K562 (cell line): Measurements from ENCODE around the gene CLDN5. TPM values are rescaled to one million over a fixed set of nuclear protein-coding genes. Genes with fewer than 3 reads are reported as not detected.

ENCODE experiments used
- ATF2 ChIP-seq: sonication (generic); formaldehyde crosslinking; IDR thresholded peaks from 2 replicates; pipeline ENCODE4 v1.8.1; 2022; ENCODE audit warnings: missing genetic modification reagents
- CHD7 ChIP-seq: fragments of 200-600 bp; sonication (generic); IDR thresholded peaks from one replicate; pipeline ENCODE4 v1.6.1; 2012; ENCODE audit warnings: mild to moderate bottlenecking, low read depth, low read length, inconsistent platforms
- PHF21A ChIP-seq: fragments of 450-650 bp; IDR thresholded peaks from 2 replicates; pipeline ENCODE4 v1.6.1; 2017; ENCODE audit warnings: low read depth, borderline replicate concordance
- RCOR1 ChIP-seq, 2 experiments: IDR thresholded peaks; 2 replicates each; pipeline ENCODE4 v1.6.1; 2012; ENCODE audit warnings: low read depth in 2 of 2, low read length in 2 of 2, borderline replicate concordance in 1 of 2, improper control_type of control experiment in 1 of 2
- RFX7 ChIP-seq: fragments of 250-450 bp; sonication (Bioruptor Pico); IDR thresholded peaks from 2 replicates; pipeline ENCODE4 v1.5.1; 2021; ENCODE audit warnings: mild to moderate bottlenecking
- SMAD1 ChIP-seq: fragments of 150-350 bp; IDR thresholded peaks from 2 replicates; pipeline ENCODE4 v1.6.1; 2014; ENCODE audit warnings: low read length, low read depth; ENCODE audit not compliant: partially characterized antibody
- SUPT5H ChIP-seq: fragments of 450-650 bp; IDR thresholded peaks from 2 replicates; pipeline ENCODE4 v1.6.1; 2016
- XRCC5 ChIP-seq: fragments of 200-400 bp; formaldehyde crosslinking; IDR thresholded peaks from 2 replicates; pipeline ENCODE4 v1.6.1; 2017; ENCODE audit warnings: low read depth, mild to moderate bottlenecking, low read length
- ZKSCAN1 ChIP-seq: fragments of 150-350 bp; IDR thresholded peaks from 2 replicates; pipeline ENCODE4 v1.6.1; 2016; ENCODE audit warnings: low read depth, low read length
- ZNF143 ChIP-seq: sonication (generic); formaldehyde crosslinking; IDR thresholded peaks from 2 replicates; pipeline ENCODE4 v1.9.0; 2022; ENCODE audit warnings: mild to moderate bottlenecking, missing genetic modification reagents
- ZNF518B ChIP-seq: fragments of 250-450 bp; sonication (Bioruptor Pico); IDR thresholded peaks from 2 replicates; pipeline ENCODE4 v1.5.0; 2021; ENCODE audit warnings: mild to moderate bottlenecking, moderate library complexity
- polyA plus RNA-seq, 8 experiments: library from polyadenylated mRNA; depleted of rRNA in 4 of 8; stranded (reverse) in 5 of 8; unstranded in 3 of 8; fragments of >200 nt; fragmentation: Nextera tagmentation in 2 of 8; fragmentation: Illumina TruSeq in 1 of 8; extraction: Ambion mirVana in 2 of 8; extraction: Trizol in 1 of 8; gene quantifications; 2 replicates each; pipeline versions ENCODE4 v1.2.1 to v1.2.3, GENCODE V29; 2011 to 2014; ENCODE audit warnings: inconsistent platforms in 1 of 8, missing spikeins in 1 of 8
- total RNA-seq, 7 experiments: library from RNA; depleted of rRNA in 6 of 7; stranded (reverse); fragments of >200 nt in 6 of 7; fragmentation: Illumina TruSeq in 2 of 7; extraction: Trizol in 2 of 7; gene quantifications; 2 replicates each; pipeline versions ENCODE4 v1.2.1 to v1.2.3, GENCODE V29; 2011 to 2021; ENCODE audit warnings: low replicate concordance in 1 of 7

Gene CLDN5
- total and polyA plus RNA-seq, 9 of the 15 experiments (the other 6 are each of a cell fraction or from before 2014, with no cell fraction given) = 0.20 TPM; not detected in 8

- peak; percentile 20; the same call in 1 of the 2 replicates for TF ChIP-seq ZKSCAN1
- TF ChIP-seq ZNF143 = 0 out of 2 replicates have a peak, but pooled peaks have one; percentile 0
- 0 out of 2 replicates have a peak, but pooled peaks have one; percentile 16 for TF ChIP-seq ATF2 (CRISPR knock-in tag)
- TF ChIP-seq RFX7 (CRISPR knock-in tag) = no peak
- TF ChIP-seq RCOR1 (IDR thresholded peaks at IDR 0.05; ENCODE audit: borderline replicate concordance in 1 of 2, low read depth in 2 of 2, low read length in 2 of 2) = peak; percentile 74 to 83
- TF ChIP-seq CHD7 = peak; percentile 28
- TF ChIP-seq XRCC5 = no peak
- no peak for TF ChIP-seq PHF21A
- no peak for TF ChIP-seq ZNF518B (CRISPR knock-in tag)
- peak; percentile 61; the same call in 1 of the 2 replicates for TF ChIP-seq SUPT5H
- TF ChIP-seq SMAD1 = no peak
Observed at GRCh38 chr22:19515654-19516377, 8.4 kb downstream of the CLDN5 start (continued).
